GM11168 (cell line): ENCODE data around the gene GPC1.

Source experiments
- in situ Hi-C: fragments of 300-500 bp; cut with MboI; formaldehyde crosslinking; loops from one replicate; pipeline ENCODE4 v1.12.0; 2022; ENCODE audit warnings: low sequenced_read_pairs; ENCODE audit not compliant: unreplicated experiment

Gene GPC1

GRCh38 chr2:240440251-240440650, 4.8 kb downstream of the GPC1 start:
- in situ Hi-C loops: no loop called here

- in situ Hi-C loops: no loop called here
Observed at GRCh38 chr2:240440704-240441320, 5.3 kb downstream of the GPC1 start.

GRCh38 chr2:240441326-240441992, 6.0 kb downstream of the GPC1 start:
- in situ Hi-C loops: no loop called here

- in situ Hi-C loops: no loop called here
Observed at GRCh38 chr2:240441993-240442411, 6.5 kb downstream of the GPC1 start.

- in situ Hi-C loops: no loop called here
Observed at GRCh38 chr2:240442891-240443715, 7.6 kb downstream of the GPC1 start.

- in situ Hi-C loops: no loop called here
Observed at GRCh38 chr2:240443891-240444301, 8.4 kb downstream of the GPC1 start.

GRCh38 chr2:240444464-240444863, 9.0 kb downstream of the GPC1 start:
- in situ Hi-C loops: no loop called here

GRCh38 chr2:240445961-240446663, 10.6 kb downstream of the GPC1 start:
- in situ Hi-C loops: no loop called here

- in situ Hi-C loops: no loop called here
Observed at GRCh38 chr2:240446664-240447175, 11.3 kb downstream of the GPC1 start.

- in situ Hi-C loops: no loop called here
Observed at GRCh38 chr2:240447331-240447730, 11.9 kb downstream of the GPC1 start.

GRCh38 chr2:240447934-240448333, 12.5 kb downstream of the GPC1 start:
- in situ Hi-C loops: no loop called here

GRCh38 chr2:240448387-240449274, 13.2 kb downstream of the GPC1 start:
- in situ Hi-C loops: no loop called here

- in situ Hi-C loops: no loop called here
Observed at GRCh38 chr2:240449764-240450531, 14.5 kb downstream of the GPC1 start.

GRCh38 chr2:240450532-240451107, 15.2 kb downstream of the GPC1 start:
- in situ Hi-C loops: no loop called here

GRCh38 chr2:240451108-240451611, 15.7 kb downstream of the GPC1 start:
- in situ Hi-C loops: no loop called here

GRCh38 chr2:240451791-240452461, 16.5 kb downstream of the GPC1 start:
- in situ Hi-C loops: no loop called here

GRCh38 chr2:240452462-240453256, 17.2 kb downstream of the GPC1 start:
- in situ Hi-C loops: no loop called here
